GM18498 (cell line): ENCODE measurements around the gene CDKAL1.
"Not testable (repeated sequence)": the region's sequence is repeated elsewhere in the genome, so short reads cannot be mapped to it uniquely, and the experiment has no call there.

Source experiments
- ATAC-seq: cut with Tn5 transposase; IDR thresholded peaks from one replicate; pipeline ENCODE4 v1.9.1; 2021; ENCODE audit warnings: mild to moderate bottlenecking, moderate library complexity; ENCODE audit not compliant: unreplicated experiment

CDKAL1 gene

DNA sequence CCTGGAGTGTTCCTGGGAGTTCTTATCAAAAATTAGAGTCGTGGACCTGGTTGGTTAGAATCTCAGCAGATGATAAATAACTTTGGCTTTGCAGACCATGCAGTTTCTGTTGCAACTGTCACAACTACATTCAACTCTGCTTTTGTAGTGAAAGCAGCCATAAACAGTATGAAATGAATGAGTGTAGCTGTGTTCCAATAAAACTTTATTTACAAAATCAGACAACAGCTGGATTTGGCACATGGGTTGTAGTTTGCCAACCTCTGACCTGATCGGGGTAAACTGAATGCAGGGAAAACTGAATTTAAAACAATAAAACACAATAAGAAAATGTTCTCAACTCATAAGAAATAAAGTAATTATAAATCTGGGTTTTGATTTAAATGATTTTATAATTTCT is 513.8 kb downstream of the CDKAL1 start:
- no peak for ATAC-seq

DNA sequence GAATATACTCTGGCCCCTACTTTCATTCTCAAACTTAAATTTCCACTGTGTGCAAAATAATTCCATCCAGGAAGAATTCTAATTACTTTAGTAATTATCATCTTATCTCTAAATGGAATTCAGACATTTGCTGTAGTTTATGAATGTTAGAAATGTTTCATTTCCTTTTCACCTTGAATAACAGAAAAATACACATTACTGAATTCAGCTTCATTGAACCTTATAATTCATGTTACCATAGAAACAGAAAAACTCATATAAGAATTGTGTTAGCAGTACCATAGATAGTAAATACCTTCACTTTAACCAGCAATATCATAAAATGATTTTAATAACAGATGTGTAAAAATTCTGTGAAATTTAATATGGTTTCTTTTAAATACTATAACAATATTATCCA is 514.9 kb downstream of the CDKAL1 start:
- ATAC-seq, result no peak

DNA sequence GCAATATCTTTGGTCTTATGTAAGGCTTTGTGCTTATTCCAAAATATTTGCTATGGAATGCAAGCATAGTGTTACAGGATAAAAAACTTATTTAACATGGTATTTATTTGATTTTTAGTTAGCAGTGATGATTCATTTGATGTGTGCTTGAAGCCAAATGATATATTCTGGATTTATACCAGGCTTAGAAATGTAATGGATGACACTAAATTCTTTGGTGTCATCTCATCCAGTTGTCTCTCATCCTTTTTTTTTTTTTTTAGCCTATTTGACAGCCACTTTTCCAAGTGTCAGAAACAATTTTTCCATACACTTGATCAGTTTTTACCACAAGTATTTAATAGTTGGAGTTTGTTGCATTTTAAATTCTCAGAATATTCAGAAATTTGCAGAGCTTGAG is 515.3 kb downstream of the CDKAL1 start:
- no peak for ATAC-seq

DNA sequence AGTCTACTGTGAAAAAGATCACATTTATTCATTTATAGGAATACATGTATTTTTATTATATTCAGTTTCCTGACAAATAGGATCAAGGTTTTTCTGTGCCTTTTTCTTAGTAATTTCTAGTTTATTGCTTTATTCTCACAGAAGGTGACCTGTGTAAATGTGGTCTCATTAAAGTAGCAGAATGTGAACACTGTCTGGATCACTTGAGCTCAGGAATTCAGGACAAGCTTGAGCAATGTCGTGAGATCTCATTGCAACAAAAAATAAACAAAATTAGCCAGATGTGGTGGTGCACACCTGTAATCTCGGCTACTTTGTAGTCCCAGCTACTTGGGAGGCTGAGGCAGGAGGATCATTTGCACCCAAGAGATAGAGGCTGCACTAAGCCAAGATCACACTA is 516.7 kb downstream of the CDKAL1 start:
- no peak for ATAC-seq

DNA sequence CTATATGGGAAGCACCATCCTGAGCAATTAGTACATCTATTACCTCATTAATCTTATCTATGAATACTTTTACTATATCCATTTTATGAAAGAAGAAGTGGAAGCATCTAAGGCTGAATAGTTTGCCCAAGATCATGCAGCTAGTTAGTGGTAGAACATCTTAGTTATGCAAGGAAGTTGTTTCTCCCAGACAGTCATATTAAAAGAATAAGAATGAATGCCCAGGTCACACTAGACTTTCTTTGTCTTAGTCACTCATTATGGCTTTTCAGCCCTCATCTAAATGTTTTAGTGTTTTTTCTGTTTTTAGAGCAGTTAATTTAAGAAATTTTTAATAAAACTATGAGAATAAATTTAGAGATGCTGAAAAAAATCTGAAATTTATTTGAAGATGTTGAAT is 517.5 kb downstream of the CDKAL1 start:
- no peak for ATAC-seq

DNA sequence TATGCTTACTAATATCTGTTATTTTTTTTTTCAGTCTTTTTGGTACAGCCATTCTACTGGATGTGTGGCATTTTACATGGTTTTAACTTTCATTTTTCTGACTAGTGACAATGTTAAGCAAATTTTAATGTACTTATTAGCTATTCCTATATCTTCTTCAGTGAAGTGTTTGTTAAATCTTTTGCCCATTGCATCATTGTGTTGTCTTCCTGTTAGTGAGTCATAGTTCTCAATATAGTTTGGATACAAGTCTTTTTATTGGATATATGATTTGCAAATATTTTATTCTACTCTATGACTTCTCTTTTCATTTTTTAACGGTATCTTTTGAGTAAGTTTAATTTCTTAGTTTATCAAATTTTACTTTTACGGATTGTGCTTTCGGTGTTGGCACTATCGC is 519.4 kb downstream of the CDKAL1 start:
- no peak for ATAC-seq

DNA sequence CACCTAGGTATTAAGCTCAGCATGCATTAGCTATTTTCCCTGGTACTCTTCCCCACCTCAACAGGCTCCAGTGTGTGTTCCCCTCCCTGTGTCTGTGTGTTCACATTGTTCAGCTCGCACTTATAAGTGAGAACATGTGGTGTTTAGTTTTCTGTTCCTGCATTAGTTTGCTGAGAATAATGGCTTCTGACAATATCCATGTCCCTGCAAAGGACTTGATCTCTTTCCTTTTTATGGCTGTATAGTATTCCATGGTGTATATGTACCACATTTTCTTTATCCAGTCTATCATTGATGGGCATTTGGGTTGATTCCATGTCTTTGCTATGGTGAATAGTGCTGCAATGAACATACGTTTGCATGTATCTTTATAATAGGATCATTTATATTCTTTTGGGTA is 521.2 kb downstream of the CDKAL1 start:
- not testable (repeated sequence) for ATAC-seq

DNA sequence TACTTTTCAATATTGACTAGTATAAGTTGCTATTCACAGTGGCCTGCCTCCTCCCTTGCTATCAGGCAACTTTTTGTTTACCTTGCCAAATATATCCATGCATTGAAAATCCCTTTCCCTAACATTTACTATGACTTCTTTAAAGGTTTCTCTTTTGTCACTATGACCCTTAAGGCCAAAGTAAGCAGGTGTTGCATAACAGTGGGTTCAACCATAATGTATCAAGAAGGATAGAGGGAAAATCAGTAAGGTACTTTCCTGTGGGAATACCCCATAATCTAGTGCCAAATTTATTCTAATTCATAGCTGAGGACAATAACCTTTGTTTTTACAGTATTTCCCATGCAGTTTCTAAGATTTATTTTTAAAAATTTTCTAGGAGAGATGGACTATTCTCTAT is 527.6 kb downstream of the CDKAL1 start:
- ATAC-seq, result no peak

DNA sequence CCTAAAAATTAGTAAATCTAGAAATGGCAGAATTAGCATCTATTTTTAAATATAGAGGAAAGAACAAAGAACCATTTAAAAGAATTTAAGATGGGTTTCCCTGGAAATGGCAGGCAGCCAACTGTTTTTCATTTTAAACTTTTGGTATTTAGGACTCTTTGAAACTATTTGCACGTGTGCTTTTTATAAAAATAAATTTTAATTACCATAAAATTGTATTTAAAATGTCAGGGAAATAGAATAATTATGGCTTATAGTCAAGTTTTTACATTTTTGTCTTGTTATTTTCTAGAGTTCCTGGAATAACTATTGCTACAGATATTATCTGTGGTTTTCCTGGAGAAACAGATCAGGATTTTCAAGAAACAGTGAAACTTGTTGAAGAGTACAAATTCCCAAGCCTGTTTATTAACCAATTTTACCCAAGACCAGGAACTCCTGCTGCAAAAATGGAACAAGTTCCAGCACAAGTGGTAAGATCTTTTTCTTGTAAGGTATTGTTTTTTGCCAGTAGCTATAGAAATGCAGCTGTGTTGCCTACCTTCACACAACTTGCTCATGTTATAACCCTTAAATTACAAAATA is 530.6 kb downstream of the CDKAL1 start:
- no peak for ATAC-seq

DNA sequence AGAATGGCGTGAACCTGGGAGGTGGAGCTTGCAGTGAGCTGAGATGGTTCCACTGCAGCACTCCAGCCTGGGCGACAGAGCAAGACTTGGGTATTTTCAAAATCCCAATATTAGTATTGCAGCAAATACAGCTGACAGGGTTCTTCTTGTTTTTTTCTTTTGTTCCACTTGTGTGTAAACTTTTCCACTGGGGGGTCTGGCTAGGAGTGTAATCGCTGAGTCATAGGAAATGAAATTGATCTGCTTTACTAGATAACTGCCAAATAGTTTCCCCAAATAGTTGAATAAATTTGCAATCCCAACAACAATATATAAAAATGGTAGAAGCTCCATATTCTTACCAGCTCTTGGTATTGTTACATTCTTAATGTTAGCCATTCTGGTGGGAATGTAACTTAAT is 533.3 kb downstream of the CDKAL1 start:
- no peak for ATAC-seq

DNA sequence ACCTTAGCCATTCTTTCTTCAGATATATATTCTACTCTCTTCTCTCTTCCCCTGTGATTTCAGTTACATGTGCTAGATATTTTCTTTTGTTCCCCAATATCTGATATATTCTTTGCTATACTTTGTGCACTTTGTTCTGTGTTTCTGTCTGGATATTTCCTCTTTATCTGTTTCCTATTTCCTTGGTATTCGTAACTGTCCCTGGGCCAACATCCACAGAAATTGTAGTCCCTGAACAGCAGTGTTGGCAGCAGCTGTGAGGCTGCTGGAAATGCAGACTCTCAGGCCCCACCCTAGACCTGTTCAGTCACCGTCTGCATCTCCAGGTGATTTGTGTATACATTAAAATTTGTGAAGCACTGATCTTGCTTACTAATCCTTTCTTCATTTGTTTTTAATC is 536.4 kb downstream of the CDKAL1 start:
- no peak for ATAC-seq

DNA sequence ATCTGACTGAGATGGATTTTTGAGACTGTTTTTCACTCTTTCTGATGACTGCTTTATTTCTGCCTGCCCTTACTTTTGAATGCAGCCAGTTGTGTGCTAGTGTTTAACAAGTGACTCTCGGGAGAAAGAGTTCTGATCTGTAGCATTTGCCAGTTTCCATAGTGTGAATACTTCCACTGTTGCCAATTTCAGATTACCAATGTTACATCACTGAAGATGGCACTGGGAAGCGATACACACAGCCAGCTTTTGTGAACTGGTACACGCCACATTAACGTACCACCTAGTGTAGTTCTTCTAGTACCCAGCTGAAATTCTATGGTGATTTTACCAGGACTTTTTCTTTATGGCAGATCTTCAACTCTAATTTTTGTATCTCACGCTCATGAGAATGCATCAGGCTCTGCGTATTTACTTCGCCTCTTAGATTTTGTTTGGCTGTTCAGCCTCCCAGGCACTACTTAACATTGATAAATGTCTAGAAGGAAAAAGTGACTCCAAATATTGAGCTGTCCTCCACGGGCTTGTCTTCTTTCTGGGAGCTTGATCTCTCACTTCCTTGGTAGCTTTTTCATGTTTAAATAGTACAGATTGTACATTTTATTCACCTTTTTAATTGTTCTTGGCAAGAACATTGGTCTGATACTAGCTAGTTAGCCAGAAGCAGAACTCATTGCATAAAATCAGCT is 537.7 kb downstream of the CDKAL1 start:
- ATAC-seq, result no peak

DNA sequence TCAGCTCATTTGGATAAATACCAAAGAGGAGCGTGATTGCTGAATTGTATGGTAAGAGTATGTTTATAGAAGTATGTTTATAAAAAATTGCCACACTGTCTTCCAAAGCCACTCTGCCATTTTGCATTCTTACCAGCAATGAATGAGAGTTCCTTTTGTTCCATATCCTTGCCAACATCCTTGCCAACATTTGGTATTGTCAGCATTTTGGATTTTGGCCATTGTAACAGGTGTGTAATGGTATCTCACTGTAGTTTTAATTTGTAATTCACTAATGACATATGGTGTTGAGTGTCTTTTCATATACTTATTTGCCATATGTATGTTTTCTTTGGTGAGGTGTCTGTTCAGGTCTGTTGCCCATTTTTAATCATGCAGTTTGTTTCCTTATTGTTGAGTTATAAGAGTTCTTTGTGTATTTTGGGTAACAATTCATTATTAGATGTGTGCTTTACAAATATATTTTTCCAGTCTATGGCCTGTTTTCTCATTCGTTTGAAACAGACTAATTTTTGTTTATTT is 539.1 kb downstream of the CDKAL1 start:
- ATAC-seq, result no peak

DNA sequence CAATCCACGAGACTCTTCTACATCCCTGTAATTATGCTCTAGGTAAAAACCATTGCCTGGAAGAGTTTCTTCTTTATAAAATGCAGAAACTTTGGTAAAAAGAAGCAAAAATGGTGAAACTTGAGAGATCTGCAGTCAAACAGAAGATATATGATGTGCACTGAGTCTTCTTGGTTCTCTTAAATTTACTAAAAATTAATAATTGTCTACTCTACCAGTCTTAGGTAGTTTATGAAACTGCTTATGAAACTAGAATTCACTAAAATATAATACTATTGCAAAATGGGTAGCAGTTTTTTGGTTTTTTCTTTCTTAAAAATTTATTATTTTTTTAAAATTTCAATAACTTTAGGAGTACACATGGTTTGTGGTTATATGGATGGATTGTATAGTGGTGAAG is 540.2 kb downstream of the CDKAL1 start:
- no peak for ATAC-seq

DNA sequence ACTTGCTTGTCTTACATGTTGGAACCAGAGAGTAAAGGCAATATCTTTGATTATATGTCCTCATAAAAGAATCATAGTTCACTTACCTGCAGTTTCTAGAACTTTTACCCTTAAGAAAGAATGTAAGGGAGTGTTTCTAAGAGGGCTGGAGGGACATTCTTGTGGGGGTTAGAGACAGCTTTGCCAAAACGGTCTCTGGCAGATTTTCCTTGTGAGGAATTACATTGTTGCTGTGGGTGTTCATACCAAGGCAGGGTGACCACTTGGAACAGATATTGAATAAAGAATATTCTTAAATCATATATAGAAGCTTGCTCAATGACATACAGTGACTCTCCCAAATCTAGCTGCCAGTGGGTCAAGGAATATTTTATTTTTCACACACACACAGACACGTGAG is 541.7 kb downstream of the CDKAL1 start:
- no peak for ATAC-seq

DNA sequence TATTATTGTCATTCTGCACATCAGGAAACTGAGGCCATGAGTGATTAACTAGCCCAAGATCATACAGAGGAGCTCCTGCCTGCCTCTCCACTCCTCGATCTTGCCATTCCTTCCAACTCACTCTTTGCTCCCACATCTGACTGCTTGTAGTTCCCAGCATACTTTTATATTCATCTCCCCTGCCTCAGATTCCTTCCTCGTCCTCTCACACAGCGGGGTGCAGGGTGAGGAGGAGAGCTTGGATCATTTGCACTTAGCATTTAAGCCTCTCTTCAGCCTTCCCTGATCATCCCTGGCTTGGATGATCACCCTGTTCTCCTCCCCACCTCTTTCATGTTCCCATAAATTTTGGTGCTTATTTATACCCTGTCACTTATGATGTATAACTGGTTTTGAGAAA is 544.2 kb downstream of the CDKAL1 start:
- no peak for ATAC-seq

DNA sequence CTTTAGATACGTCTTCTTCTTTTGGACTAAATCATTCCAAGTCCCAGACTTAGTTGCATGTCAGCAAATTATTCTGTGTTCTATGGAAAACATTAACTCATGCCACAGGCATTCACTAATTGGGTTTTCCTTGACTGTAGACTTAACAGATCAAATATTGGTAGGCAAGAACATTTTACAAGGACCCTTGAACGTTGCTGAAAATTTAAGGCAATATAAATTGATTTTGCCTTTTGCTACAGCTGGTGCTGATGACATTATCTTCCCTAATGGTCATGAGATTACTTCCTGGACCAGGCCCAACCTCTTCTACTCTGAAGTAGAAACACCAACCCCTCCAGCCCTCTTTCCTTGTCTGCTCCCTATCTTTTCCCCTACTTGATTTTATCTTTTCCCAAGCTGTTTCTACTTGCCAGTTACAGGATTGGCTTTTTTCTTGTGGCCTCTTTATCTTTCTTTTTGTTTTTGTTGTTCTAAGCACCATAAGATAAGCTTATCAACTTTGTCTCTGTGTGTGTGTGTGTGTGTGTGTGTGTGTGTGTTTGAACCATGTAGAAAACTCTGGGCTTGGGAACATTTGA is 545.3 kb downstream of the CDKAL1 start:
- no peak for ATAC-seq

DNA sequence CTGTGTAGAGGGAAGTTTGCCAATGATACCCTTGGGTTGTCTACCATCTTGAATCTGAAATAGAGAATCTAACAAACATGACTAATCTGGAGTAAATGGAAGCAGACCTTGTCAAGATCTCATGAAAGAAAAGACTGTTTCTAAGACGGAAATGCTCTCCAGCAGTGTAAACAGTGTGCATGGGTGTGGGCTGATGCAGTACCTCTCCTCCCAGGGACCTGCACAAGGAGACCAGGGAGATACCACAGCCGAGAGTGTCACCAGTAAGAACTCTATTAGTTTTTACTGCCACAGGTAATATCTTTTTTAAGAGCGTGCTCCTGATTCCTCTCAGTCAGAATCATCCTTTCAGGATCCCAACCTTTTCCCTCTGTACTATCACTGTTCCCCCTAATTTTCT is 546.0 kb downstream of the CDKAL1 start:
- no peak for ATAC-seq

DNA sequence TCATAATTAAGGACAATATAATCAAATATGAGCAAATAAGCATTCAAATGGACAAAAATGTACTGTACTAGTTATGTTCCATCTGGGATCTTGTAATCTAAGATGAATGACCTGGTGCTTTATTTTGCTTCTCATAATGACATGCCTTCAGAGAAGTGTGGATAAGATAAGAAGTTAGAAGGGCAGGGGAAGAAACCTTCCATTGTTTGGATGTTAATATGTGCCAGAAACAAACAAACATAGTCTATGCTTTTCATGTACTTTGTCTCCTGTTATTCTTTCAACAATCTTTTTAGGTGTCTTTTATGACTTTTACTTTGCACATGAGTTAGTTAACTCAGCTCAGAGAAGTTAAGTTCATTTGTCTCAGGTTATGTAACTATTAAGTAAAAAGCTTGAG is 547.8 kb downstream of the CDKAL1 start:
- ATAC-seq, result no peak

DNA sequence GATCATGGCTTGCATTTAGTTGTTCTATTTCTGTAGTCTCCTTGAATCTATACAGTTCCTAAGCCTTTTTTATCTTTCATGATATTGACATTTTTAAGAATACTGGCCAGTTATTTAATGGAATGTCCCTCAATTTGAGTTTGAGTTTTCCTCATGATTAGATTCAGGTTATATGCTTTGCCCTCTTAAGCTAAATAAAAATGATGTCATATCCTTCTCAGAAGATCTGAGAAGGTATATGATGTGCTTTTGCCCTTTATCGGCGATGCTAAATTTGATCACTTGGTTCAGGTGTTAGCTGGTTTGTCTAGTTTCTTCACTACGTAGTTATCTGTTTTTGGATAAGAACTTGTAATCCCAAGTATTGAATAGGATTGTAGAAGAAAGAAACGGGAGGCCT is 549.5 kb downstream of the CDKAL1 start:
- no peak for ATAC-seq

DNA sequence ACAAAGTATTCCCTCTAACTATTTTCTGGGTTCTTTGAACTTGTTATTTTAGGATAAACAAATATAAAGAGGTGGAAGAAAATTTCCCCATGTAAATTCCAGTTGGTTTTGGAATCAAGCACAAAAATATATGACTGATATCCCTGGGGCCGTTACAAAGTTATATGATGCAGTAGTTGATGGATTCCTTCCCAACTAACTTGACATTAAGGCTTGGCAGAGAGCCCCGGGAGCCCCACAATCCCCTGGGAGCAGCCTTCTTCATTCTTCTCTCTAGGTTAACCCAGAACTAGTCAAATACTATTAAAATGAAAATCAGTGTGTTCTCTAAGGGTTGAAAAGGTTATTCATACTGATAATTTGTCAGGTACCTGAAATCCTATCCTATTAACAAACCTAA is 550.4 kb downstream of the CDKAL1 start:
- ATAC-seq, result no peak

DNA sequence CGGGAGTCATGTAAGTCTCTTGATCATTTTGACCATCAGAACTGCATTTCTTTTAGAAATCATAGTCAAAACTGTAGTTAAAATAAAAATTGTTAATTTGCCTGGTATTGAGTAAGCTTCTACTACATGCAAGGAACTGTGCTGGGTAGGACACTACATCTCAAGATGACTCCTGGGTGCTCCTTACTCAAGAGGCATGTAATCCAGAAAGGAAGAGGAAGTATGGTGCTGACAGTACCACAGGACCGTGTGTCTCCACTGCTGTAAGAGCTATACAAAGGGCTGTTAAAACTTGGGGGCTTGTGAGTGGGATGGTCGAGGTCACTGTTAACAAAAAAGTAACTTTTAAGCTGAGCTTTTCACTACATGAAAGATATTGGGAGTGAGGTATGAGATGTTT is 551.0 kb downstream of the CDKAL1 start:
- no peak for ATAC-seq

DNA sequence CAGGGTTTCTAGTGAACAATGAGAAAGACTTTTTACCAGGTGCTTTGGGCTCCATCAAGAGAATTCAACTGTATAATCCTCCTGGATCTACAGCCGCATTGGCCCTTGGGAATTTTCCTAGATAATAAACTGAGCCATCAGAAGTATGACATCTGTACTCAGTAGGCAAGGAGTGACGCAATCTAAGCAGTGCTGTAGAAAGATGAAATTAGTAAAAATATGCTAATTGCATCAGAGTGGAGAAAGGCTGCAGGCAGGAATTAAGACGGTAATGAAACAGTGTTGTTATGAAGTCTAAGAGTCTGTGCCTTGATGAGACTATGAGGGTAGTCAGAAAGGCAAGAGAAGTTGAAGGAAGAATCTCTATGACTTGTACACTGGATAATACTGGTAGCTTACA is 551.4 kb downstream of the CDKAL1 start:
- no peak for ATAC-seq
